Choroid plexus epithelial cell (primary cell): ENCODE data around the gene SLC35F3.

ENCODE experiments used
- DNase-seq: peaks from one replicate; pipeline ENCODE4 v3.0.0-alpha.2; 2010; ENCODE audit warnings: low read depth
- H3K4me3 ChIP-seq: 2 replicates; pipeline ENCODE4 v1.5.1; 2011; ENCODE audit warnings: low read depth, mild to moderate bottlenecking, control low read depth, low read length, moderate library complexity
- CTCF ChIP-seq: conservative IDR thresholded peaks from 2 replicates; pipeline ENCODE4 v1.5.1; 2011; ENCODE audit warnings: low read depth, mild to moderate bottlenecking, control low read depth, inconsistent platforms, low read length, moderate library complexity

Gene SLC35F3

DNA sequence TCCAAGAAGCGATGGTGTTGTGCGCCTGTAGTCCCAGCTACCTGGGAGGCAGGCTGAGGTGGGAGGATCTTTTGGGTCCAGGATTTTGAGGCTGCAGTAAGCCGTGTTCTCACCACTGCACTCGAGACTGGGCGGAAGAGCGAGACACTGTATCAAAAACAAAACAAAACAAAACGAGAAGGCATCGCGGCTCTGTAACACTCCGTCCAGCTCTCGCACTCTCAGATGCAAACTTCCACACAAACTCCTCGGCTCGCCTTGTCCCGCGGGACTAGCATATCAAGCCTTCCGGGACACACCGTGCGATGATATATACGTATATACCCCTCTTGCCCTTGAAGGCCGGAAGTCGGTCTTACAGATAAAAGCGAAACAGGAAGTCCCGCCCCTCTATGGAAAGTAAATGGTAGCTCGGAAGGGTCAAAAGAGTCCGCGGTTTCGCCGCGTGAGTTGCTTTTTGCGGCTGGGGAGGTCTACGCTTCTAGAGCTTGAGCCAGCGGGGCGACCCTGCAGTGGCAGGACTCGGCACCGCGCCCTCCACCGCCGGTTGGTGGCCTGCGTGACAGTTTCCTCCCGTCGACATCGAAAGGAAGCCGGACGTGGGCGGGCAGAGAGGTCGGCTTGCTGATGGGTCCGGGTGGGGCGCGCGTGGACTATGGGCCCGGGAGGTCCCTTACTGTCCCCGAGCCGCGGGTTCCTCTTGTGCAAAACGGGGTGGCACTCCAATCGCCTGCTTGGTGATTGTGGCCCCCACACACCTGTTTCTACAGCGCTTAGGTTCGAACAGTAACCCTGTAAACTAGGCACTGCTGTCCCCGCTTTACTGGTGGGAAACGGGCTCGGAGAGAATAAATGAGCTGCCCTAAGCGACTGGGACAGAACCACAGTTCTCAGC lies 468.8 kb downstream of the SLC35F3 start, which contains the start of gene COA6:
Gene COA6 (plus strand): TSS at position 393 of the 895 bp plus-strand sequence. CDS start 11 bp downstream, at position 404.
- peak; percentile 98 for DNase-seq
- peak within 1 kb of the TSS; percentile 95 for H3K4me3 ChIP-seq
- TF ChIP-seq CTCF, result no peak

GRCh38 chr1:234373959-234374254 lies 469.4 kb downstream of the SLC35F3 start:
- H3K4me3 ChIP-seq, result peak overlapping the region; percentile 95
- TF ChIP-seq CTCF, result no peak
- DNase-seq, result no peak
